CD4-positive, alpha-beta T cell (primary cell): ENCODE results near the gene CFAP54. TPM values are rescaled to one million over a fixed set of nuclear protein-coding genes. Genes with fewer than 3 reads are reported as not detected.

Source experiments
- ATAC-seq: fragments of 200-7000 bp; cut with Tn5 transposase; one replicate; pipeline ENCODE4 v1.10.0; 2022; ENCODE audit warnings: mild to moderate bottlenecking; ENCODE audit not compliant: poor library complexity
- CTCF ChIA-PET: fragments of 350-600 bp; sonication (Branson Sonifier 250); formaldehyde crosslinking; loops from one replicate; lab custom pipeline; 2021; ENCODE audit warnings: antibody characterized with exemption, inconsistent platforms; lab: Charles Lee
- POLR2A ChIA-PET: fragments of 350-600 bp; sonication (Branson Sonifier 250); formaldehyde crosslinking; loops from one replicate; lab custom pipeline; 2021; ENCODE audit warnings: antibody characterized with exemption, inconsistent platforms; lab: Charles Lee
- DNase-seq, 14 experiments: peaks; one replicate each; pipeline ENCODE4 v3.0.0-alpha.2; 2013 to 2020; ENCODE audit warnings: mixed read lengths in 2 of 14
- H3K27ac ChIP-seq, 2 donors: one replicate each; pipeline versions ENCODE4 v1.5.1 to v1.7.0; 2013; ENCODE audit warnings: low read length in 2 of 2, low read depth in 1 of 2, mild to moderate bottlenecking in 1 of 2
- H3K27me3 ChIP-seq, 2 experiments: 1 replicate in 1 of 2; 2 replicates in 1 of 2; pipeline versions ENCODE4 v1.6.1 to v1.7.0; 2013; ENCODE audit warnings: low read length in 2 of 2, control low read depth in 1 of 2, mild to moderate bottlenecking in 1 of 2, moderate library complexity in 1 of 2; ENCODE audit not compliant: insufficient read depth in 2 of 2, control insufficient read depth in 1 of 2
- H3K36me3 ChIP-seq: one replicate; pipeline ENCODE4 v1.6.1; 2013; ENCODE audit warnings: low read length, control low read depth; ENCODE audit not compliant: insufficient read depth
- H3K4me1 ChIP-seq: one replicate; pipeline ENCODE4 v1.6.1; 2013; ENCODE audit warnings: low read length, control low read depth; ENCODE audit not compliant: insufficient read depth
- H3K4me3 ChIP-seq: one replicate; pipeline ENCODE4 v1.5.1; 2013; ENCODE audit warnings: mild to moderate bottlenecking, low read length, moderate library complexity
- H3K9me3 ChIP-seq, 2 experiments: 1 replicate in 1 of 2; 2 replicates in 1 of 2; pipeline versions ENCODE4 v1.6.1 to v1.7.0; 2013; ENCODE audit warnings: low read length in 2 of 2, mild to moderate bottlenecking in 2 of 2, control low read depth in 1 of 2, moderate library complexity in 1 of 2; ENCODE audit not compliant: control insufficient read depth in 1 of 2, insufficient read depth in 1 of 2
- H3K27ac Mint-ChIP-seq: one replicate; pipeline ENCODE4 v1.8.0; 2020; ENCODE audit warnings: mixed read lengths
- H3K27me3 Mint-ChIP-seq: one replicate; pipeline ENCODE4 v1.8.0; 2021; ENCODE audit warnings: mixed read lengths
- H3K36me3 Mint-ChIP-seq: one replicate; pipeline ENCODE4 v1.8.0; 2021; ENCODE audit warnings: low read depth, mixed read lengths
- H3K4me1 Mint-ChIP-seq: one replicate; pipeline ENCODE4 v1.8.0; 2021; ENCODE audit warnings: low read depth, mixed read lengths
- H3K4me3 Mint-ChIP-seq: one replicate; pipeline ENCODE4 v1.8.0; 2020; ENCODE audit warnings: mild to moderate bottlenecking, mixed read lengths
- H3K9me3 Mint-ChIP-seq: one replicate; pipeline ENCODE4 v1.8.0; 2020; ENCODE audit warnings: mixed read lengths
- intact Hi-C, 2 experiments: fragments of 100-400 bp; cut with DNase I in 1 of 2; cut with micrococcal nuclease in 1 of 2; formaldehyde crosslinking; loops; one replicate each; pipeline versions ENCODE4 v1.15.1 to v1.9.0; 2023 to 2025; cut with DNase I, micrococcal nuclease
- total RNA-seq, 174 experiments: library from RNA in 2 of 174; stranded (reverse) in 2 of 174; gene quantifications; one replicate each; pipeline ENCODE4 v1.2.3 and lab custom pipeline; 2021 to 2026
- TF ChIP-seq, protein P1 (sequence below): fragments of 200-600 bp; IDR thresholded peaks from one replicate; pipeline ENCODE4 v1.8.0; 2022; ENCODE audit warnings: antibody characterized with exemption, mild to moderate bottlenecking

CFAP54 gene
- total RNA-seq, 2 experiments from 2014 or later = 0.20 to 0.22 TPM

- DNase-seq (peak in 2 of 14 experiments; percentile 28 to 60), ATAC-seq (no peak)
- Histone ChIP-seq H3K36me3 (no peaks in the 10 kb centered on the region), H3K9me3 (no peaks in the 10 kb centered on the region), H3K27ac (no peak overlapping the region), H3K4me1 (peaks cover 13% of the 10 kb centered on the region), H3K4me3 (no peak overlapping the region), H3K27me3 (no peaks in the 10 kb centered on the region)
- Mint-ChIP-seq H3K27me3 (no peaks in the 10 kb centered on the region), H3K4me3 (no peak overlapping the region), H3K27ac (no peak overlapping the region), H3K36me3 (no peaks in the 10 kb centered on the region), H3K4me1 (peaks cover 24% of the 10 kb centered on the region), H3K9me3 (no peaks in the 10 kb centered on the region)
- TF ChIP-seq, protein P1, sequence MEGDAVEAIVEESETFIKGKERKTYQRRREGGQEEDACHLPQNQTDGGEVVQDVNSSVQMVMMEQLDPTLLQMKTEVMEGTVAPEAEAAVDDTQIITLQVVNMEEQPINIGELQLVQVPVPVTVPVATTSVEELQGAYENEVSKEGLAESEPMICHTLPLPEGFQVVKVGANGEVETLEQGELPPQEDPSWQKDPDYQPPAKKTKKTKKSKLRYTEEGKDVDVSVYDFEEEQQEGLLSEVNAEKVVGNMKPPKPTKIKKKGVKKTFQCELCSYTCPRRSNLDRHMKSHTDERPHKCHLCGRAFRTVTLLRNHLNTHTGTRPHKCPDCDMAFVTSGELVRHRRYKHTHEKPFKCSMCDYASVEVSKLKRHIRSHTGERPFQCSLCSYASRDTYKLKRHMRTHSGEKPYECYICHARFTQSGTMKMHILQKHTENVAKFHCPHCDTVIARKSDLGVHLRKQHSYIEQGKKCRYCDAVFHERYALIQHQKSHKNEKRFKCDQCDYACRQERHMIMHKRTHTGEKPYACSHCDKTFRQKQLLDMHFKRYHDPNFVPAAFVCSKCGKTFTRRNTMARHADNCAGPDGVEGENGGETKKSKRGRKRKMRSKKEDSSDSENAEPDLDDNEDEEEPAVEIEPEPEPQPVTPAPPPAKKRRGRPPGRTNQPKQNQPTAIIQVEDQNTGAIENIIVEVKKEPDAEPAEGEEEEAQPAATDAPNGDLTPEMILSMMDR = no peak
- ChIA-PET CTCF (no interaction called here), POLR2A (interaction anchor here (0.5 kb wide), 1 partner anchor 107 kb away, joined by 3 read pairs; no protein-coding TSS in a partner anchor)
- intact Hi-C loops = loop anchor here in 1 of 2 experiments (10.0 kb wide), 1 partner anchor 641 kb away; the partner anchor contains the start of gene SNRPF
These were observed 6.6 kb downstream of the CFAP54 start for GRCh38 chr12:96495841-96496545.

GRCh38 chr12:96496944-96497343, 7.6 kb downstream of the CFAP54 start:
- ATAC-seq = no peak
- peaks cover 34% of the 10 kb centered on the region for H3K4me1 Mint-ChIP-seq

GRCh38 chr12:96497855-96498254, 8.5 kb downstream of the CFAP54 start:
- POLR2A ChIA-PET = no interaction called here
- H3K36me3 ChIP-seq = no peaks in the 10 kb centered on the region
- Mint-ChIP-seq H3K36me3 (no peaks in the 10 kb centered on the region), H3K4me1 (peaks cover 42% of the 10 kb centered on the region), H3K27ac (no peak overlapping the region), H3K9me3 (no peaks in the 10 kb centered on the region), H3K27me3 (no peaks in the 10 kb centered on the region), H3K4me3 (no peak overlapping the region)
- no peak overlapping the region for H3K27ac ChIP-seq
- H3K27me3 ChIP-seq = no peaks in the 10 kb centered on the region
- CTCF ChIA-PET = interaction anchor here (1.2 kb wide), 1 partner anchor 9 kb away, joined by 4 read pairs; no protein-coding TSS in a partner anchor
- H3K4me3 ChIP-seq = no peak overlapping the region
- DNase-seq = no peak
- no peaks in the 10 kb centered on the region for H3K9me3 ChIP-seq
- TF ChIP-seq, protein P1 = no peak
- peaks cover 27% of the 10 kb centered on the region for H3K4me1 ChIP-seq
- intact Hi-C loops = loop anchor here in 1 of 2 experiments (10.0 kb wide), 1 partner anchor 643 kb away; the partner anchor contains the start of gene SNRPF
- no peak for ATAC-seq

More at GRCh38 chr12:96496944-96497343, 7.6 kb downstream of the CFAP54 start:
- no peaks in the 10 kb centered on the region for H3K9me3 Mint-ChIP-seq
- no peak overlapping the region for H3K4me3 Mint-ChIP-seq
- Histone ChIP-seq H3K9me3 (no peaks in the 10 kb centered on the region), H3K27ac (no peak overlapping the region), H3K4me1 (peaks cover 19% of the 10 kb centered on the region), H3K36me3 (no peaks in the 10 kb centered on the region), H3K27me3 (no peaks in the 10 kb centered on the region), H3K4me3 (no peak overlapping the region)
- no peak for DNase-seq
- intact Hi-C loops = loop anchor here in 1 of 2 experiments (10.0 kb wide), 1 partner anchor 642 kb away; the partner anchor contains the start of gene SNRPF
- POLR2A ChIA-PET = no interaction called here
- no peaks in the 10 kb centered on the region for H3K27me3 Mint-ChIP-seq
- TF ChIP-seq, protein P1 = no peak
- no peaks in the 10 kb centered on the region for H3K36me3 Mint-ChIP-seq
- no peak overlapping the region for H3K27ac Mint-ChIP-seq
- CTCF ChIA-PET = interaction anchor here (1.2 kb wide), 1 partner anchor 8 kb away, joined by 4 read pairs; no protein-coding TSS in a partner anchor
